VCaP (cell line): ENCODE results near the gene DBX1.

Experiments used
- H3K27ac ChIP-seq: fragments of 450-650 bp; 2 replicates; pipeline ENCODE4 v1.5.1; 2017
- TF ChIP-seq, protein P1 (sequence below): fragments of 450-650 bp; conservative IDR thresholded peaks from 2 replicates; pipeline ENCODE4 v1.5.1; 2017; ENCODE audit warnings: mild to moderate bottlenecking, moderate library complexity

DBX1 gene

DNA sequence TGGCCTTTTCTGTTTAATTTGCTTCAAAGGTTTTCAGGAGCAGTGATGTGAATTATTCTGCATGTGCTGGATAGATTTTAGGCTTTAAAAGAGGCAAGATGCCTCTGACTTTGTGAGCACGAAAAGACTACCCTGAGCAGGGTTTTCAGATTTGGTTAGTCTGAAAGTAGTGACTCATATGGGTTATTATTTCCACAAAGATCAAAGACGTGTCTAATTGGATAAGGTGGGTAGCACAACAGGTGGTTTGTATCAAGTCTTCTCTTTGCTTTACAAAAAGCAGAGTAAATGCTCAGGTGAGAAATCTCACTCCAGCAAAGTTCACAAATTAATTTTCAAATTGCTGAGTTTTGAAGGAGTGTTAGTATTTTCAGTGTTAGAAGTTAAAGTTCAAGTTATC is 37.6 kb upstream of the DBX1 start:
- no peak overlapping the region for H3K27ac ChIP-seq
- TF ChIP-seq, protein P1, sequence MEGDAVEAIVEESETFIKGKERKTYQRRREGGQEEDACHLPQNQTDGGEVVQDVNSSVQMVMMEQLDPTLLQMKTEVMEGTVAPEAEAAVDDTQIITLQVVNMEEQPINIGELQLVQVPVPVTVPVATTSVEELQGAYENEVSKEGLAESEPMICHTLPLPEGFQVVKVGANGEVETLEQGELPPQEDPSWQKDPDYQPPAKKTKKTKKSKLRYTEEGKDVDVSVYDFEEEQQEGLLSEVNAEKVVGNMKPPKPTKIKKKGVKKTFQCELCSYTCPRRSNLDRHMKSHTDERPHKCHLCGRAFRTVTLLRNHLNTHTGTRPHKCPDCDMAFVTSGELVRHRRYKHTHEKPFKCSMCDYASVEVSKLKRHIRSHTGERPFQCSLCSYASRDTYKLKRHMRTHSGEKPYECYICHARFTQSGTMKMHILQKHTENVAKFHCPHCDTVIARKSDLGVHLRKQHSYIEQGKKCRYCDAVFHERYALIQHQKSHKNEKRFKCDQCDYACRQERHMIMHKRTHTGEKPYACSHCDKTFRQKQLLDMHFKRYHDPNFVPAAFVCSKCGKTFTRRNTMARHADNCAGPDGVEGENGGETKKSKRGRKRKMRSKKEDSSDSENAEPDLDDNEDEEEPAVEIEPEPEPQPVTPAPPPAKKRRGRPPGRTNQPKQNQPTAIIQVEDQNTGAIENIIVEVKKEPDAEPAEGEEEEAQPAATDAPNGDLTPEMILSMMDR: no peak

DNA sequence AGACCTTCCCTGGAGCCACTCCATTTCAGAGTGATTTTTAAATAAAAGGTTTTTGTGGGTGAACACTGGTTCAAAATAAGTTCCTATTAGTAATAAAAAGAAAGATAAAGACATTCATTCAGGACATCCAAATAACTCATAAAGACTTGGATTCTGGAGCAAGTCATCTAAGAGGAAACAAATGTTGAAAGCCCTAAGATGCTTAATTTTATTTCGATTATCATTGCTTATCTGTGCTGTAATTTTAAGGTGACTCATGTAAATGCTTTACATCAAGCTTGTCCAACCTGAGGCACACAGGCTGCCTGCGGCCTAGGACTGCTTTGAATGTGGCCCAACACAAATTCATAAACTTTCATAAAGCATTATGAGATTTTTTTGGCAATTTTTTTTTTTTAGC is 34.2 kb upstream of the DBX1 start:
- TF ChIP-seq, protein P1: no peak
- H3K27ac ChIP-seq: no peak overlapping the region

DNA sequence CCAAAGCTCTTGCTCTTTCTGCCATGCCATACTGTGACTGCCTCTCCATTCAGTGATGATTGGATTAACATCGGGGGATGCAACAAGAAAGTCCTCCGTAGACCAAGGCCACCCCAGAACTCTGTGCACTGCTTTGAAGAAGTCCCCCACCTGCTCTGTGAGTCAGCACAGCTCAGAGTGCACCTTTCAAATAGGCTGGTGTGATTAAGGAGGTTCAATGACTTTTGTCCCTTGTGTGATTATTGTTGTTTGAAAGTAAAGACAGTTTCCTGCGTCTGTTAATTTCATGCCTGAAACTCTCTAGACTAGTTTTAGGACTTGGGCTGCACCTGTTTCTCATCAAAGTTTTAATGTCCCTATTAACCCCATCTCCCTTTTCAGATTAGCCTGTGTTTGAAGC is 33.0 kb upstream of the DBX1 start:
- TF ChIP-seq, protein P1: no peak
- no peak overlapping the region for H3K27ac ChIP-seq

DNA sequence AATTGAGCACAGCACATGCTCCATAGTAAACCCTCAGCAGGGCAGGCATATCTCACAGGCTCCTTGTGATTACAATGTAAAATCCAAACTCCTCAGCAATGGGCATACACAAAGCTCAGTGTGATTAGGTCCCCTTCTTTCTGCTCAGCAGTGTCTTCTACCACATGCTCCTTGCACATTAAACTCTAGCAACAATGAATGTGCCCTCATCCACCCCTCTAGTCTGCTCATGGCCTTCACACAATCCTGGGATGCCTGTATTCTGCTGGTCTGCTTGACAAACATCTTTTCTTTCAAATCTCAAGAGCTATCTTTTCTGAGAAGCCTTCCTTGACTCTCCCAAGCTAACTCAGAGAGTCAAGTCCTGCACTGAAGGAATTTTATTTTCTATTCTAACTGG is 32.4 kb upstream of the DBX1 start:
- H3K27ac ChIP-seq: no peak overlapping the region
- TF ChIP-seq, protein P1: no peak

DNA sequence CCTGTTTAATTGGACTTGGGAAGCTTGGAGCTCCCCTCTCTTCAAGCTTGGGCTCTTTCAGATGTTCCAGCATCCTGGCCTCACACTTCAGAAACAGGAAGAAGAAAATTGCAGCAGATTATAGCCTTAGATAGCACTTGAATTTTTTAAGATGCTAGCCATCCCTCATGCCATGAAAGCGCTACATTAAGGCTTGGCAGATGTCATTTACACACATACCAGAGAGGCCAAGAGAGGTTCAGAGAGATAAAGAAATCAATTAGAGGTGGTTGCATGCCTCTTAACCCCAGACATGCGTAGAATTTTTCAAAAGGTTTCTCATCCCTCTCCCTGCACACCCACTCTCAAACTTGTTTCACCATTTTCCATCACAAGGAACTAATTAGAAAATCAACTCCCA is 31.9 kb upstream of the DBX1 start:
- TF ChIP-seq, protein P1: no peak

DNA sequence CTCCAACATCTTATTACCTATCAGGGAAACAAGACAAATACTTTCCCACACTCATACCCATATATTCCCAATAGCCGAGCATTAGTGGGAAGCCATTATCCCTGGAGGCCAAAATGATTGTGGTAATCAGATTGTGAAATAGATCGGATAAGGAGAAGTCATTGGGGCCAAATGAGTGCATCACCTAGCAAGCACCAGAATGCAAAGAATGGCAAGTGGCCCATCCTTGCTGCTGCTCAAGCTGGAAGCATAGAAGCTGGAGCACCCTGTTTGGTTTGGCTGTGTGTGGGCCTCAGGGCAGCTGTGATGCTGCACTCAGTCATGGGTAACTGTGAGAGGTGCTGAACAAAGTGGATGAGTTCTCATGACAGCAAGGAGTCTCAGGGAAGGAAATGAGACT is 18.7 kb upstream of the DBX1 start:
- TF ChIP-seq, protein P1: no peak

More for the DNA sequence above, 31.9 kb upstream of the DBX1 start:
- no peak overlapping the region for H3K27ac ChIP-seq

DNA sequence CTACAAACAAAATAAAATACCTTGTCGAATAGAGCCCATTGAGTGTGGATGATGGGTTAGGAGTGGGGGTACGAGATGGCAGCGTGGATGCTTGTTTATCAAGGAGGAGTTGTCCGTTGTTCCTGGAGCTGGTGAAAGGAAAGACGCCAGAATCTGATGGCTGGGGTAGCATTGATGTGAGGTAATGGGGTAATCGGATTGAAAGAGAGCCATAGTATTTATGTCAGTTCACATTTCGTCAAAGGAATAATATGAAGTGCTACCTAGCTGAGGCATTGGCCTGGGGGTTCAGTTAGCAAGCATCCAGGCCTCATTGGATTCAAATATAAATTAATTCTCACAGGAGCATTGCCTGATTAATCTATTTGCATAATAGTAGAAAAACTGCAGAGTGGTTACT is 16.9 kb upstream of the DBX1 start:
- no peak overlapping the region for H3K27ac ChIP-seq
- TF ChIP-seq, protein P1: no peak

More for the DNA sequence above, 18.7 kb upstream of the DBX1 start:
- H3K27ac ChIP-seq: no peak overlapping the region
